ENCODE data around the gene DLK1.
A peak's percentile ranks its signal among the peaks of the same experiment; 100 is the strongest.

Gene DLK1

GRCh38 chr14:100726550-100727085 is at the start of gene DLK1:
TSS of gene DLK1 (plus strand) at chr14:100726892. CDS start at chr14:100727069, 177 bp downstream.
- no peak within 1 kb of the TSS for H3K4me3 Mint-ChIP-seq
- no peaks in the 10 kb centered on the region for H3K9me3 Mint-ChIP-seq
- no peak within 1 kb of the TSS for H3K27ac Mint-ChIP-seq
- H3K4me1 Mint-ChIP-seq, result no peaks in the 10 kb centered on the region
- H3K36me3 Mint-ChIP-seq, result no peaks in the 10 kb centered on the region
- H3K27me3 Mint-ChIP-seq, result peaks cover 24% of the 10 kb centered on the region

DNA sequence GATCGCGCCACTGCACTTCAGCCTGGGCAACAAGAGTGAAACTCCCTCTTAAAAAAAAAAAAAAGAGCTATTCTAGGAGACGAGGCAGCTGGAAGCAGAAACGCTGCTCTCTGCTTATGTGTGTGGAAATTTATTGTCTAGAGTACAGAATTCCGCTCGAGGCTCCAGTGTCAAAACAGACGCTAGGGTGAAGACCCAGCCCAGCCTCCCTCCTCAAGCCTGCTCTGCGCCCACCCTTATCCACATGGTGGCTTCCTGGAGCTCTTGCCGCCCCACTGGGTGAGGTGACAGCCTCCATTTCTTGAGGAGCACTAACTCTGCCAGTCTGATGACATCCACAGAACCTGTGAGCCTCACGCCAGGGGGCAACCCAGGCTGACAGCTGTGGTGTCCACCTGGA is 49.5 kb upstream of the DLK1 start:
- no peaks in the 10 kb centered on the region for H3K36me3 Mint-ChIP-seq
- H3K9me3 Mint-ChIP-seq, result no peaks in the 10 kb centered on the region
- H3K4me1 Mint-ChIP-seq, result no peaks in the 10 kb centered on the region
- peaks cover 12% of the 10 kb centered on the region for H3K27me3 Mint-ChIP-seq
- H3K27ac Mint-ChIP-seq, result no peak overlapping the region
- no peak overlapping the region for H3K4me3 Mint-ChIP-seq

- Mint-ChIP-seq H3K27ac (no peak overlapping the region), H3K9me3 (no peaks in the 10 kb centered on the region), H3K27me3 (peaks cover 10% of the 10 kb centered on the region), H3K4me1 (no peaks in the 10 kb centered on the region), H3K4me3 (no peak overlapping the region), H3K36me3 (no peaks in the 10 kb centered on the region)
These were observed 48.9 kb upstream of the DLK1 start for GRCh38 chr14:100677554-100678468.

DNA sequence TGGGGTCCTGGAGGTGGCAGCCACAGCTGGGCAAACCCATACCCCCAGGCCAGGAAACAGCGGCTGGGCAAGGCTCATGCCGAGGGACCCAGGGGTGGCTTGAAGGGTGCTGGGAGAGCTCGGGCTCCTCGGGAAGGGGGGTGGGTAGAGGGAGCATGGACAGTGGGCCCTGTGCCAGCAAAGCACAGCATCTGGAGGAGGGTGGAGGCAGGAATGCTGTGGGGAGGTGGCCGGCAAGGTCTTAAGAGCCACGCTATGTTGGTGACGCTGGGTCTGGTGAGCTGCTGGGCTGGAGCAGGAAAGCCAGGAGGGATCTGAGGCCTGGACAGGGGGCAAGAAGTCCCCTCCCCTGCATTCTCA is 48.2 kb upstream of the DLK1 start:
- no peak overlapping the region for H3K27ac Mint-ChIP-seq
- peaks cover 9% of the 10 kb centered on the region for H3K27me3 Mint-ChIP-seq
- H3K36me3 Mint-ChIP-seq, result no peaks in the 10 kb centered on the region
- H3K4me3 Mint-ChIP-seq, result no peak overlapping the region
- H3K9me3 Mint-ChIP-seq, result no peaks in the 10 kb centered on the region
- no peaks in the 10 kb centered on the region for H3K4me1 Mint-ChIP-seq

GRCh38 chr14:100679153-100679552 is 47.5 kb upstream of the DLK1 start:
- H3K27me3 Mint-ChIP-seq, result peaks cover 4% of the 10 kb centered on the region
- no peaks in the 10 kb centered on the region for H3K4me1 Mint-ChIP-seq
- no peaks in the 10 kb centered on the region for H3K9me3 Mint-ChIP-seq
- no peaks in the 10 kb centered on the region for H3K36me3 Mint-ChIP-seq
- no peak overlapping the region for H3K4me3 Mint-ChIP-seq
- no peak overlapping the region for H3K27ac Mint-ChIP-seq

GRCh38 chr14:100679707-100680438 is 46.8 kb upstream of the DLK1 start:
- no peaks in the 10 kb centered on the region for H3K36me3 Mint-ChIP-seq
- H3K4me1 Mint-ChIP-seq, result no peaks in the 10 kb centered on the region
- no peaks in the 10 kb centered on the region for H3K9me3 Mint-ChIP-seq
- peaks cover 2% of the 10 kb centered on the region for H3K27me3 Mint-ChIP-seq
- H3K4me3 Mint-ChIP-seq, result no peak overlapping the region
- H3K27ac Mint-ChIP-seq, result no peak overlapping the region

DNA sequence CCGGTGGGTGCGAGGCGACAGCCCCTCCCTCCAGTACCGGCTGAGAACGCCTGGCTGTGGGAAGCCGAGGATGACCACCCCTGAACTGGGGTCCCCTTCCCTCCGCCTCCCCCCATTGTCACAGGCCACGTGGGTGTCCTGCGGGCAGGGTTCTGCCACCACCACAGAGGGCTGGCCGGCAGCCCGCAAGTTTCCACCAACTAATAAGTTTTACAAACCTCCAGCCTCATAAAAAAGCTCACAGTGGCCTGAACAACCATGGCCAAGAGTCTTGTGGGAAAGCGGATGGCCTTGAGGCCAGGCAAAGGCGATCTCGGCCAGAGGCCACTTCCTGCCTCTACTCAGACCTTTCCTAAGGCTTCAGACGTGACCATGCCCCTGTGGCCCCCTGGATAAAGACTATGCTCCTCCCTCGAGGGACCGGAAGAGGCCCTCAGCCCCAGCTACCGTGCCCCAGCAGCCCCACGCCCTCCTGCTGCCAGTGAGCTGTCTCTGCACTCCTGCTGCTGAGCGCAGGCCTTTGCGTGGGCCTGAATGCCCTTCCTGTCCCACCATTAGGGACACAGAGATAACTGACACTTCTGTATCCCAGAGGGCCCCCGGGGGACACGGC is 46.1 kb upstream of the DLK1 start:
- H3K36me3 Mint-ChIP-seq, result no peaks in the 10 kb centered on the region
- no peak overlapping the region for H3K27ac Mint-ChIP-seq
- H3K27me3 Mint-ChIP-seq, result no peaks in the 10 kb centered on the region
- H3K9me3 Mint-ChIP-seq, result no peaks in the 10 kb centered on the region
- H3K4me1 Mint-ChIP-seq, result no peaks in the 10 kb centered on the region
- H3K4me3 Mint-ChIP-seq, result no peak overlapping the region

DNA sequence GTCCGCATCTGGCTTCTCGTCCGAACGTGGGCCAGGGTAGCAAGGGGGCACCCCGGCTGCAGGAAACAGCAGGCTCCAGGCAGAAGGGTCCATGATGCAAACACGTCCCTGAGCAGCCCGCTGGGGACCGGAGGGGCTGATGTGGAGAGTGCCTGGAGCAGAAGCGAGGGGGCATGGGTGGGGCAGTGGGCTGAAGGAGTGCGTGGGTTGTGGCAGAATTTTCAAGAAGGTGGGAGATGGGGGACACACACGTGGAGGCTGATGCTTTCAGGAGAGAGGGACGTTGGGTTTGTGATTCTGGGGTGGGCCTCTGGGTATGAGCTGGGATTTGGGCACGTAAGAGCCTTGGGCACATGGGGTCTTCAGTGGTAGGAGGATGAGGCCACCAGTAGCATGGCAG is 45.6 kb upstream of the DLK1 start:
- Mint-ChIP-seq H3K4me1 (no peaks in the 10 kb centered on the region), H3K27me3 (no peaks in the 10 kb centered on the region), H3K27ac (no peak overlapping the region), H3K9me3 (no peaks in the 10 kb centered on the region), H3K4me3 (no peak overlapping the region), H3K36me3 (no peaks in the 10 kb centered on the region)

DNA sequence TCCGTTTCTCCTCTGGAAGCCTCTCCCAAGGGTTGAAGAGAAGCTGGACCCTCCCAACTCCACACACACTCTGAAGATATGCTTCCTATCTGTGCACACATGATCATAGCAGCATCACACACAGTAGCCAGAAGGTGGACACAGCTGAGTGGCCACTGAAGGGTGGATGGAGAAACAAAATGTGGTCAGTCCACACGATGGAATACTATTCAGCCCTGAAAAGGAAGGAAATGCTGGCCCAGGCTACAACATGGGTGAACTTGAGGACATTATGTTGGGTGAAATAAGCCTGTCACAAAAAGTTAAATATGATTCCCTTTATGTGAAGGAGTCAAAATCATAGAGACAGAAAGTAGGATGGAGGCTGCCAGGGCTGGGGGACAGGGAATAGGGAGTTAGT is 43.9 kb upstream of the DLK1 start:
- no peaks in the 10 kb centered on the region for H3K36me3 Mint-ChIP-seq
- no peaks in the 10 kb centered on the region for H3K27me3 Mint-ChIP-seq
- no peaks in the 10 kb centered on the region for H3K4me1 Mint-ChIP-seq
- H3K9me3 Mint-ChIP-seq, result no peaks in the 10 kb centered on the region
- no peak overlapping the region for H3K27ac Mint-ChIP-seq
- no peak overlapping the region for H3K4me3 Mint-ChIP-seq

GRCh38 chr14:100683578-100683977 is 43.1 kb upstream of the DLK1 start:
- no peaks in the 10 kb centered on the region for H3K36me3 Mint-ChIP-seq
- H3K4me3 Mint-ChIP-seq, result no peak overlapping the region
- no peak overlapping the region for H3K27ac Mint-ChIP-seq
- no peaks in the 10 kb centered on the region for H3K9me3 Mint-ChIP-seq
- H3K4me1 Mint-ChIP-seq, result no peaks in the 10 kb centered on the region
- H3K27me3 Mint-ChIP-seq, result no peaks in the 10 kb centered on the region

GRCh38 chr14:100684154-100684553 is 42.5 kb upstream of the DLK1 start:
- no peaks in the 10 kb centered on the region for H3K4me1 Mint-ChIP-seq
- H3K27ac Mint-ChIP-seq, result no peak overlapping the region
- H3K9me3 Mint-ChIP-seq, result no peaks in the 10 kb centered on the region
- no peak overlapping the region for H3K4me3 Mint-ChIP-seq
- H3K27me3 Mint-ChIP-seq, result no peaks in the 10 kb centered on the region
- no peaks in the 10 kb centered on the region for H3K36me3 Mint-ChIP-seq

DNA sequence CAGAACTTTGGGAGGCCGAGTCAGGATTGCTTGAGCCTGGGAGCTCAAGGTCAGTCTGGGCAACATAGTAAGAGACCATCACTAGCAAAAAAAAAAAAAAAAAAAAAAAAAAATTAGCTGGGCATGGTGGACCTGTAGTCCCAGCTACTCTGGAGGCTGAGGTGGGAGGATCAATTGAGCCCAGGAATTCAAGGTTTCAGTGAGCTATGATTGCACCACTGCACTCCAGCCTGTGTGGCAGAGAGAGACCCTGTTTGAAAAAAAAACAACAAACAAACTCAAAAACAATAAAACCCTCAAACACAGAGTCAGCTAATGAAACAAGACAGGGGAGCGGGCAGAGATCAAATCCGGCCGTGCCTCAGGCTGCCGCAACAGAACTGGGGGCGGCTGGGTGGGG is 41.7 kb upstream of the DLK1 start:
- Mint-ChIP-seq H3K27me3 (no peaks in the 10 kb centered on the region), H3K4me3 (no peak overlapping the region), H3K9me3 (no peaks in the 10 kb centered on the region), H3K27ac (no peak overlapping the region), H3K4me1 (no peaks in the 10 kb centered on the region), H3K36me3 (no peaks in the 10 kb centered on the region)

- Mint-ChIP-seq H3K9me3 (no peaks in the 10 kb centered on the region), H3K4me1 (no peaks in the 10 kb centered on the region), H3K27ac (no peak overlapping the region), H3K27me3 (peaks cover 1% of the 10 kb centered on the region), H3K4me3 (no peak overlapping the region), H3K36me3 (no peaks in the 10 kb centered on the region)
These were observed 39.8 kb upstream of the DLK1 start for GRCh38 chr14:100686858-100687257.

DNA sequence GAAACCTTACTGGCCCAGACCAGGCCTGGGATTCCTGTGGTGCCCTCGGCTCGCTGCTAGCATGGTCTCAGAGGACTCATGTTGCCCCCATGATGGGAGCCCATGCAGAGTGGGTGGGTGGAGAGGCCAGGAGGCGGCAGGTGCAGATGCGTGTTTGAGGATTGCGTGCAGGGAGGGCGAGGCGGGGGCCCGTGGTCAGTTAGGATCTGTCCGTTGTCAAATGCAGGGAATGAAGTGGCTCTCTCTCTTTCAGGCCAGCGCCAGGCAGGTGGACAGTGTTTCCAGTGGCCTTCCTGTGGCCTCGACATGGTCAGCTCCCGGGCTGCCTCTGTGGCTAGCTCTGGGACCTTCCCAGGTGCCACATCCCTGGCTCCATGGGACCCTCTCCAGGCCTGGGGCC is 39.3 kb upstream of the DLK1 start:
- Mint-ChIP-seq H3K27me3 (peaks cover 1% of the 10 kb centered on the region), H3K27ac (no peak overlapping the region), H3K9me3 (no peaks in the 10 kb centered on the region), H3K4me3 (no peak overlapping the region), H3K4me1 (no peaks in the 10 kb centered on the region), H3K36me3 (no peaks in the 10 kb centered on the region)

- H3K4me3 Mint-ChIP-seq, result no peak overlapping the region
- peaks cover 1% of the 10 kb centered on the region for H3K27me3 Mint-ChIP-seq
- no peaks in the 10 kb centered on the region for H3K9me3 Mint-ChIP-seq
- no peaks in the 10 kb centered on the region for H3K36me3 Mint-ChIP-seq
- no peaks in the 10 kb centered on the region for H3K4me1 Mint-ChIP-seq
- H3K27ac Mint-ChIP-seq, result peak overlapping the region; percentile 74
These were observed 38.6 kb upstream of the DLK1 start for GRCh38 chr14:100688051-100688450.
